GM23338 (cell line): Measurements from ENCODE around the gene RNF19B. TPM values are rescaled to one million over a fixed set of nuclear protein-coding genes. Genes with fewer than 3 reads are reported as not detected.

ENCODE experiments used
- EZH2 ChIP-seq: fragments of 200-600 bp; sonication (generic); IDR thresholded peaks from one replicate; pipeline ENCODE4 v1.8.0; 2017; ENCODE audit warnings: antibody characterized with exemption, mild to moderate bottlenecking, low read depth; ENCODE audit not compliant: unreplicated experiment
- JUNB ChIP-seq: IDR thresholded peaks from one replicate; pipeline ENCODE4 v1.6.1; 2016; ENCODE audit warnings: antibody characterized with exemption; ENCODE audit not compliant: unreplicated experiment
- NANOG ChIP-seq: IDR thresholded peaks from 2 replicates; pipeline ENCODE4 v1.6.1; 2016; ENCODE audit warnings: antibody characterized with exemption, borderline replicate concordance
- STAT1 ChIP-seq: IDR thresholded peaks from one replicate; pipeline ENCODE4 v1.6.1; 2016; ENCODE audit warnings: antibody characterized with exemption; ENCODE audit not compliant: unreplicated experiment
- ZNF114 ChIP-seq: fragments of 250-450 bp; sonication (Bioruptor Pico); IDR thresholded peaks from 2 replicates; pipeline ENCODE4 v1.5.0; 2020; ENCODE audit warnings: mild to moderate bottlenecking, moderate library complexity
- ZNF331 ChIP-seq: fragments of 250-450 bp; sonication (Bioruptor Pico); IDR thresholded peaks from 2 replicates; pipeline ENCODE4 v1.5.0; 2020; ENCODE audit warnings: low read depth, mild to moderate bottlenecking, moderate library complexity
- polyA plus RNA-seq: library from polyadenylated mRNA; unstranded; fragments of >200 nt; fragmentation: Nextera tagmentation; extraction: Ambion mirVana; gene quantifications from 2 replicates; pipeline ENCODE4 v1.2.1, GENCODE V29; 2016
- total RNA-seq: library from RNA; depleted of rRNA; stranded (reverse); fragments of >200 nt; shearing (Covaris generic); gene quantifications from 2 replicates; pipeline ENCODE4 v1.2.3, GENCODE V29; 2014
- TF ChIP-seq, protein P1 (sequence below): fragments of 250-450 bp; sonication (Bioruptor Pico); IDR thresholded peaks from 2 replicates; pipeline ENCODE4 v1.5.0; 2020; ENCODE audit warnings: mild to moderate bottlenecking, moderate library complexity
- TF ChIP-seq, protein P2 (sequence below), 2 experiments: fragments of 200-600 bp in 1 of 2; sonication (generic) in 1 of 2; conservative IDR thresholded peaks; 2 replicates each; pipeline versions ENCODE4 v1.5.1 to v1.6.1; 2016 to 2017; ENCODE audit warnings: antibody characterized with exemption in 2 of 2, low read depth in 2 of 2, mild to moderate bottlenecking in 2 of 2, moderate library complexity in 1 of 2
- TF ChIP-seq, protein P3 (sequence below): IDR thresholded peaks from 2 replicates; pipeline ENCODE4 v1.6.1; 2016; ENCODE audit warnings: antibody characterized with exemption

The RNF19B gene
- total and polyA plus RNA-seq, 2 experiments from 2014 or later, result 2.9 to 11.9 TPM

DNA sequence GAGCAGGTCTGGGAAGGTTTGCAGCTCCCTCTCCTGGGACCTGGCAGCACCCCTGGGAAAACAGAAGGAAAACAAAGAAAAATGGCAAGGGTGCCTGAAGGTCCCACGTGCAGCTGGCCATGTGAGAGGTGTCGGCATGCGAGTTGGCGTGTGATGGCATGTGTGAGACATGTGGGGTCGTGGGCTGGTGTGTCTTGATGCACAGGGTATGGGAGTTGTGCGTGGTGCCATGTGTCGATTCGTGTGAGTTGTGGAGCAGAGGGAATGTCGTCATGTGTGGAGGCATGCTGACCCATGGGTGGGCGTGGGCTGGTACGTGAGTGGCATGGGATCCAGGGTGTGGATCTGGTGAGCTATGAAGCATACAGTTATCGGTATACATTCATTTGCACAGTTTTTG lies 77.0 kb downstream of the RNF19B start (continued):
- TF ChIP-seq, protein P1, sequence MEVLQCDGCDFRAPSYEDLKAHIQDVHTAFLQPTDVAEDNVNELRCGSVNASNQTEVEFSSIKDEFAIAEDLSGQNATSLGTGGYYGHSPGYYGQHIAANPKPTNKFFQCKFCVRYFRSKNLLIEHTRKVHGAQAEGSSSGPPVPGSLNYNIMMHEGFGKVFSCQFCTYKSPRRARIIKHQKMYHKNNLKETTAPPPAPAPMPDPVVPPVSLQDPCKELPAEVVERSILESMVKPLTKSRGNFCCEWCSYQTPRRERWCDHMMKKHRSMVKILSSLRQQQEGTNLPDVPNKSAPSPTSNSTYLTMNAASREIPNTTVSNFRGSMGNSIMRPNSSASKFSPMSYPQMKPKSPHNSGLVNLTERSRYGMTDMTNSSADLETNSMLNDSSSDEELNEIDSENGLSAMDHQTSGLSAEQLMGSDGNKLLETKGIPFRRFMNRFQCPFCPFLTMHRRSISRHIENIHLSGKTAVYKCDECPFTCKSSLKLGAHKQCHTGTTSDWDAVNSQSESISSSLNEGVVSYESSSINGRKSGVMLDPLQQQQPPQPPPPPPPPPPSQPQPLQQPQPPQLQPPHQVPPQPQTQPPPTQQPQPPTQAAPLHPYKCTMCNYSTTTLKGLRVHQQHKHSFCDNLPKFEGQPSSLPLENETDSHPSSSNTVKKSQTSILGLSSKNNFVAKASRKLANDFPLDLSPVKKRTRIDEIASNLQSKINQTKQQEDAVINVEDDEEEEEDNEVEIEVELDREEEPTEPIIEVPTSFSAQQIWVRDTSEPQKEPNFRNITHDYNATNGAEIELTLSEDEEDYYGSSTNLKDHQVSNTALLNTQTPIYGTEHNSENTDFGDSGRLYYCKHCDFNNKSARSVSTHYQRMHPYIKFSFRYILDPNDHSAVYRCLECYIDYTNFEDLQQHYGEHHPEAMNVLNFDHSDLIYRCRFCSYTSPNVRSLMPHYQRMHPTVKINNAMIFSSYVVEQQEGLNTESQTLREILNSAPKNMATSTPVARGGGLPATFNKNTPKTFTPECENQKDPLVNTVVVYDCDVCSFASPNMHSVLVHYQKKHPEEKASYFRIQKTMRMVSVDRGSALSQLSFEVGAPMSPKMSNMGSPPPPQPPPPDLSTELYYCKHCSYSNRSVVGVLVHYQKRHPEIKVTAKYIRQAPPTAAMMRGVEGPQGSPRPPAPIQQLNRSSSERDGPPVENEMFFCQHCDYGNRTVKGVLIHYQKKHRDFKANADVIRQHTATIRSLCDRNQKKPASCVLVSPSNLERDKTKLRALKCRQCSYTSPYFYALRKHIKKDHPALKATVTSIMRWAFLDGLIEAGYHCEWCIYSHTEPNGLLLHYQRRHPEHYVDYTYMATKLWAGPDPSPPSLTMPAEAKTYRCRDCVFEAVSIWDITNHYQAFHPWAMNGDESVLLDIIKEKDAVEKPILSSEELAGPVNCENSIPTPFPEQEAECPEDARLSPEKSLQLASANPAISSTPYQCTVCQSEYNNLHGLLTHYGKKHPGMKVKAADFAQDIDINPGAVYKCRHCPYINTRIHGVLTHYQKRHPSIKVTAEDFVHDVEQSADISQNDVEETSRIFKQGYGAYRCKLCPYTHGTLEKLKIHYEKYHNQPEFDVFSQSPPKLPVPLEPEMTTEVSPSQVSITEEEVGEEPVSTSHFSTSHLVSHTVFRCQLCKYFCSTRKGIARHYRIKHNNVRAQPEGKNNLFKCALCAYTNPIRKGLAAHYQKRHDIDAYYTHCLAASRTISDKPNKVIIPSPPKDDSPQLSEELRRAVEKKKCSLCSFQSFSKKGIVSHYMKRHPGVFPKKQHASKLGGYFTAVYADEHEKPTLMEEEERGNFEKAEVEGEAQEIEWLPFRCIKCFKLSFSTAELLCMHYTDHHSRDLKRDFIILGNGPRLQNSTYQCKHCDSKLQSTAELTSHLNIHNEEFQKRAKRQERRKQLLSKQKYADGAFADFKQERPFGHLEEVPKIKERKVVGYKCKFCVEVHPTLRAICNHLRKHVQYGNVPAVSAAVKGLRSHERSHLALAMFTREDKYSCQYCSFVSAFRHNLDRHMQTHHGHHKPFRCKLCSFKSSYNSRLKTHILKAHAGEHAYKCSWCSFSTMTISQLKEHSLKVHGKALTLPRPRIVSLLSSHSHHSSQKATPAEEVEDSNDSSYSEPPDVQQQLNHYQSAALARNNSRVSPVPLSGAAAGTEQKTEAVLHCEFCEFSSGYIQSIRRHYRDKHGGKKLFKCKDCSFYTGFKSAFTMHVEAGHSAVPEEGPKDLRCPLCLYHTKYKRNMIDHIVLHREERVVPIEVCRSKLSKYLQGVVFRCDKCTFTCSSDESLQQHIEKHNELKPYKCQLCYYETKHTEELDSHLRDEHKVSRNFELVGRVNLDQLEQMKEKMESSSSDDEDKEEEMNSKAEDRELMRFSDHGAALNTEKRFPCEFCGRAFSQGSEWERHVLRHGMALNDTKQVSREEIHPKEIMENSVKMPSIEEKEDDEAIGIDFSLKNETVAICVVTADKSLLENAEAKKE (CRISPR knock-in tag), result no peak
- TF ChIP-seq ZNF331, result no peak
- no peak for TF ChIP-seq ZNF114
- no peak for TF ChIP-seq STAT1
- no peak for TF ChIP-seq JUNB
- TF ChIP-seq, protein P2, sequence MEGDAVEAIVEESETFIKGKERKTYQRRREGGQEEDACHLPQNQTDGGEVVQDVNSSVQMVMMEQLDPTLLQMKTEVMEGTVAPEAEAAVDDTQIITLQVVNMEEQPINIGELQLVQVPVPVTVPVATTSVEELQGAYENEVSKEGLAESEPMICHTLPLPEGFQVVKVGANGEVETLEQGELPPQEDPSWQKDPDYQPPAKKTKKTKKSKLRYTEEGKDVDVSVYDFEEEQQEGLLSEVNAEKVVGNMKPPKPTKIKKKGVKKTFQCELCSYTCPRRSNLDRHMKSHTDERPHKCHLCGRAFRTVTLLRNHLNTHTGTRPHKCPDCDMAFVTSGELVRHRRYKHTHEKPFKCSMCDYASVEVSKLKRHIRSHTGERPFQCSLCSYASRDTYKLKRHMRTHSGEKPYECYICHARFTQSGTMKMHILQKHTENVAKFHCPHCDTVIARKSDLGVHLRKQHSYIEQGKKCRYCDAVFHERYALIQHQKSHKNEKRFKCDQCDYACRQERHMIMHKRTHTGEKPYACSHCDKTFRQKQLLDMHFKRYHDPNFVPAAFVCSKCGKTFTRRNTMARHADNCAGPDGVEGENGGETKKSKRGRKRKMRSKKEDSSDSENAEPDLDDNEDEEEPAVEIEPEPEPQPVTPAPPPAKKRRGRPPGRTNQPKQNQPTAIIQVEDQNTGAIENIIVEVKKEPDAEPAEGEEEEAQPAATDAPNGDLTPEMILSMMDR (conservative IDR thresholded peaks at IDR 0.05; ENCODE audit: low read depth in 2 of 2), result no peak
- no peak for TF ChIP-seq NANOG
- no peak for TF ChIP-seq EZH2
- TF ChIP-seq, protein P3, sequence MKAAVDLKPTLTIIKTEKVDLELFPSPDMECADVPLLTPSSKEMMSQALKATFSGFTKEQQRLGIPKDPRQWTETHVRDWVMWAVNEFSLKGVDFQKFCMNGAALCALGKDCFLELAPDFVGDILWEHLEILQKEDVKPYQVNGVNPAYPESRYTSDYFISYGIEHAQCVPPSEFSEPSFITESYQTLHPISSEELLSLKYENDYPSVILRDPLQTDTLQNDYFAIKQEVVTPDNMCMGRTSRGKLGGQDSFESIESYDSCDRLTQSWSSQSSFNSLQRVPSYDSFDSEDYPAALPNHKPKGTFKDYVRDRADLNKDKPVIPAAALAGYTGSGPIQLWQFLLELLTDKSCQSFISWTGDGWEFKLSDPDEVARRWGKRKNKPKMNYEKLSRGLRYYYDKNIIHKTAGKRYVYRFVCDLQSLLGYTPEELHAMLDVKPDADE, result no peak
